Right ventricle myocardium inferior (tissue), 1 donor: ENCODE results near the gene CFAP97D1. TPM values are rescaled to one million over a fixed set of nuclear protein-coding genes. Genes with fewer than 3 reads are reported as not detected.

Experiments
- ATAC-seq: fragments of 200-7000 bp; cut with Tn5 transposase; one replicate; pipeline ENCODE4 v1.9.1; 2020; ENCODE audit warnings: mild to moderate bottlenecking, moderate library complexity
- DNase-seq: peaks from one replicate; pipeline ENCODE4 v3.0.0; 2021; ENCODE audit errors: missing footprints
- intact Hi-C: fragments of 100-400 bp; cut with DNase I; formaldehyde crosslinking; loops from one replicate; pipeline ENCODE4 v1.11.0; 2022
- total RNA-seq: library from RNA; stranded (reverse); fragmentation: NEBNext Ultra II Directional; extraction: Animal tissue kit (Norgen Biotek cat#: 25700); gene quantifications from one replicate; pipeline ENCODE4 v1.2.1, GENCODE V29; 2021
- donor health status: DM: no; HTN: yes; CAD: no; lungs with severe emphysema.

The CFAP97D1 gene
- total RNA-seq, 1 donor from 2014 or later: not detected

DNA sequence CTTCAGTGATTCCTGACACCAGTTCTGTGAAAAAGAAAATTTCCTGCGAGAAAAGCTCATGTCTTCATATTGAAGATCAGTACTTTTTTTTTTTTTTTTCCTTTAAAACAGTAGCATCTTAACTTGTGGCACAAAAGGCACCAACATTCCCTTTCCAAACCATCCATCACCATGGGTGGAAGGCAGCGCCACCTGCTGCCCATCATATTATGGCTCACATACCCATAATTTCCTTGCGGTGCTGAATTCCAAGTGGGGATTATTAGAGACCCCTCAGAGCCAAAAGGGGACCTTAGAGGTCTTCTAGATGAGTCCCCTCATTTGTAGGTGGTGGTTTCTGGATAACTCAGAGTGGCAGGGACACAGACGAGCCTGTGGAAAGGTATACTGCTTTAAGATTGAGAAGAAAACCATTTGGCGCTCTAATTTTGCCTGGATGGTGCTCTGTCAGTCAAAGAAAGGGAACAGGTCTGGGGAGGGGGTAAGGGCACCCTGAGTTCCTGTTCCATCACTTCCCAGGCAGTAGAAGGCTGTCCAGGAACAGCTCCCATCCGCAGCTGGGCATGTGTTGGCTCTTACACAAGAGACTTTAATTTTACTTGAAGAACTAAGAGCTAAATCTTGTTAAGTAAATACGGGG lies 13.7 kb upstream of the CFAP97D1 start:
- ATAC-seq (no peak), DNase-seq (peak; percentile 87)
- intact Hi-C loops: no loop called here

DNA sequence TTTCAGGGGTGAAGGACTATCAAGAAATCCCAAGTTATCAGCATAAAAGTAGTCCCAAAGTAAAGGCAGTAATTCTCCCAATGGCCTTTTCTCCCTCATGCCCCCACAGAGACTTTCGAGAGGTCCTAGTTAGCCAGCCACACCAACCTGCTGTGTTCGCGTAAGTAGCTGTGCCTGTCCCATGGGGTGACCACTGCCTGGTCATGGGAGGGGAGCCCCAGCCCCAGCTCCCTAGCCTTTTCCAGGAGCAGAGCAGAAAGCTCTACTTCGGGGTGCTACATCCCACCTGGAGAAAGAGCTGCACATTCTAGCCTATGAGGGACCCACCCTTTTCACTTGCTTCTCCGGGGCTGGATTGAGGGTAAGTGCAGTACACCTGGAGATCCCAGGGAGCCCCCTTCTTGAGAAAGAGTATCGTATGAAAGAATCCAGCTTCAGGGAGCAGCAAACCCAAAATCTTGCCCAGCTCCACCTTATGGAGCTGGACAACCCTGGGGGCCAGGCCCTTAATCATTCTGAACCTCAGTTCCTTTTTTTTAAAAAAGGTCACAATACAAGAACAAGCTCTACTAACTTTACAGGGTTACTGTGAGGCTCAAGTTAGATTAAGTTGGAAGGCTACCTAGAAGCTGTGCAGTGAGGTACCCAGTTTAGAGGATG lies 13.1 kb upstream of the CFAP97D1 start:
- ATAC-seq (no peak), DNase-seq (no peak)
- intact Hi-C loops: no loop called here

DNA sequence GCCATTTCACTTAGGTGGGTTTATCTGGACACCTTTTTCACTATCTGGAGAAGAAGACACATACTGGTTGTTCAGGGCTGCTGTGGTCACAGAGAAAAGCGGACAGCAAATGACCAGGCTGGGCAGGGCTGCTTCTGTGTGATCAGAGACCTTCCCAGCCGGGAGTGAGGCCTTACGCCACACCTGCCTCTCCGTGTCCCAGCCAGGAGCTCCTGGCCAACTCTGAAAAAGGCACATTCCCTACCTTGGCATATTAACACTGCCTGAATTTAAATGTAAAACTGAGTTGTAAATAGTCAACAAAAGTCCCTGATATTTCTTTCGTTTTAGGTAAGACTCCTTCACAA lies 12.5 kb upstream of the CFAP97D1 start:
- intact Hi-C loops: no loop called here
- ATAC-seq (no peak), DNase-seq (no peak)

DNA sequence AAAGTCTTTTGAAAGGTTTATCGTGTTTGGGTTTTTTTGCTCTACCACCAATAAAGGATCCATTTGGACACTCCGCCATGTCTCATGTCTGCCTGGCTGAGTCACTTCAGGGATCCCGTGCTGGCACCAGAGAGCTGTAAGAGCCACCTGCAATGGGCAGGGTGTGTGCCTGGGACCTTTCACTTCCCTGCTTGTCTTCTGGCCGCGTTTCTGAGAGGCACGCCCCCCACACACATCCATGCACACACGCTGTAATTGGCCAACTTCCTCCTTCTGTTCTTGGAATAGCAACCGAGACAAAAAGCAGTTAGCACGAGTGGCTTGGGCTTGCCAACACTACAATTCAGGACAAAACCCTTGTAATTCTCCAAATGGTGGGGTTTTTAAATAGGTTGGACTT lies 11.9 kb upstream of the CFAP97D1 start:
- no peak for DNase-seq
- intact Hi-C loops: no loop called here
- peak; percentile 63 for ATAC-seq

- ATAC-seq: no peak
- intact Hi-C loops: no loop called here
These were observed 11.3 kb upstream of the CFAP97D1 start for GRCh38 chr17:43768943-43769342.

GRCh38 chr17:43769426-43769825 lies 10.8 kb upstream of the CFAP97D1 start:
- ATAC-seq: no peak
- intact Hi-C loops: no loop called here
- no peak for DNase-seq

More at GRCh38 chr17:43768943-43769342, 11.3 kb upstream of the CFAP97D1 start:
- no peak for DNase-seq

GRCh38 chr17:43769859-43770258 lies 10.4 kb upstream of the CFAP97D1 start:
- intact Hi-C loops: no loop called here
- DNase-seq (no peak), ATAC-seq (no peak)

DNA sequence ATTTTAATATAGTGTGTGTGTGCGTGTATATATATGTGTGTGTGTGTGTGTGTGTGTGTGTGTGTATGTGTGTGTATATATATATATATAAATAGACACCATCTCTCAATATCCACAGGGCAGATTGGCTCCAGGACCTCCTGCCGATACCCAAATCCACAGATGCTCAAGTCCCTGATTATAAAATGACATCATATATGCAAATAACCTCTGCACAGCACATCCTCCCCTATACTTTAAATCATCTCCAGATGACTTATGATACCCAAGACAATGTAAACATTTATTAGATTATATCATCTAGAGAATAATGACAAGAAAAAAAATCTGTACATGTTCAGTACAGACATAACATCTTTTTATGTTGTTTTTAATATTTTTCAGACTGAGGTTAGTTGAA lies 9.3 kb upstream of the CFAP97D1 start:
- ATAC-seq (no peak), DNase-seq (no peak)
- intact Hi-C loops: no loop called here

DNA sequence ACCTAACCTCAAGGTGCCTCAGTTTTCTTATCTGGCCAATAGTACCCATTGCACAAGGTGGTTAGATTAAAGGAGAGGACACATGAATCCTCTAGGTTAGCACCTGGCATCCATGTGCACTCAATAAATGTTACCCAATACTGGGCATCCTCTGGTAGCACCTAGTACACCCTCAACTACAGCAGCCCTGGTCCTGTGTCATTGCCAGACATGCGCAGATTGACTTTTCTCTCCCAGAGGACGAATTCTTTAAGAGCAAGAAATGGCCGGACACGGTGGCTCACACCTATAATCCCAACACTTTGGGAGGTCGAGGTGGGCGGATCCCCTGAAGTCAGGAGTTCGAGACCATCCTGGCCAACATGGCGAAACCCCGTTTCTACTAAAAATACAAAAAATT lies 8.8 kb upstream of the CFAP97D1 start:
- ATAC-seq (no peak), DNase-seq (no peak)
- intact Hi-C loops: no loop called here

- ATAC-seq (no peak), DNase-seq (no peak)
- intact Hi-C loops: no loop called here
These were observed 7.2 kb upstream of the CFAP97D1 start for GRCh38 chr17:43772877-43773648.

DNA sequence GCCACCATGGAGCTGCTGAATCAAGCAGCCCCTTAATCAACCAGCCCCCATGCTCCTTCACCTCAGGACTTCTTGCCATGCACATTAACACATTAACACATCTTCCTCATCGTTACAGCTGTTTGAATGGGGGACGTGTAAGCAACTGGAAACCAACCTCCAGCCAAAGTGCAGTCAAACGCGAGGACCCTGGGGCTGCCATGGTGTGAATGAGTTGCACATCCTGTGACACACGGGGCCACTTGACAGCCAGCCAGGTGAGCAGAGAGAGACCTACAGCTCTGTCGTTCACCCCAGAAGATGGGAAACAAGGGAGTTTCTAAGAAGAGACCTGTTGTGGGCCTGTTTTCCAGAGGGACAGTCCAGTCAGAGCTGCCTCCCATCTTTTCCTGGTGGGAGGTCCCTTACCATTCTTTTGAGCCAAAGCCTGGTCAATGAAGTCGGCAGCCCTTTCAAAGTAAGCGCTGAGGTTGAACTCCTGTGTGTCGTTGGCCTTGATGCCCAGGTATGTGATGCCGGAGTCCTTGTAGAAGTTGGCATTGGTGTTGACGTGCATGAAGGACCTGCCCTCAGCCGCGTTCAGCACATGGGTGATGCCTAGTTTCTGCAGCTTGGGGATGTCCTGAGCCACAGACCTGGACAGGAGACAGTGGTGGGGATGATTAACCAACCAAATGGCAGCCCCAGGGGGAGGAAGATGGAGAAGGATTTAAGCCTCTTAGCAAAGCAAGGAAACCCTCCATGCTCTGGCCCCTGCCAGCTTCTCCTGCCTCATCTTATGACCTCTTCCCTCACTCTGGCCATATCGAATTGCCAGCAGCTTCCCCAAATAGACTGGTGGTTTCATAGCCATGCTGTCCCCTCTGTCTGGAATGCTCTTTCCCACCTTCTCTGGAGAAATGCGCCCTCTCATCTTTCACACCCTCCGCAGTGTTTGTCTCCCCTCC lies 5.7 kb upstream of the CFAP97D1 start:
- intact Hi-C loops: loop anchor here (5.0 kb wide), 2 partner anchors 58 to 73 kb away; partner anchors contain the start of genes CD300LG and MPP3
- DNase-seq (no peak), ATAC-seq (no peak)

- intact Hi-C loops: loop anchor here (5.0 kb wide), 2 partner anchors 54 to 69 kb away; partner anchors contain the start of genes CD300LG and MPP3
- DNase-seq (peak; percentile 97), ATAC-seq (peak; percentile 94)
These were observed 1.7 kb upstream of the CFAP97D1 start, which contains the start of gene DUSP3 for GRCh38 chr17:43778337-43779144. TSS of gene DUSP3 (minus strand) at chr17:43778977. CDS start at chr17:43778924, 53 bp downstream.

DNA sequence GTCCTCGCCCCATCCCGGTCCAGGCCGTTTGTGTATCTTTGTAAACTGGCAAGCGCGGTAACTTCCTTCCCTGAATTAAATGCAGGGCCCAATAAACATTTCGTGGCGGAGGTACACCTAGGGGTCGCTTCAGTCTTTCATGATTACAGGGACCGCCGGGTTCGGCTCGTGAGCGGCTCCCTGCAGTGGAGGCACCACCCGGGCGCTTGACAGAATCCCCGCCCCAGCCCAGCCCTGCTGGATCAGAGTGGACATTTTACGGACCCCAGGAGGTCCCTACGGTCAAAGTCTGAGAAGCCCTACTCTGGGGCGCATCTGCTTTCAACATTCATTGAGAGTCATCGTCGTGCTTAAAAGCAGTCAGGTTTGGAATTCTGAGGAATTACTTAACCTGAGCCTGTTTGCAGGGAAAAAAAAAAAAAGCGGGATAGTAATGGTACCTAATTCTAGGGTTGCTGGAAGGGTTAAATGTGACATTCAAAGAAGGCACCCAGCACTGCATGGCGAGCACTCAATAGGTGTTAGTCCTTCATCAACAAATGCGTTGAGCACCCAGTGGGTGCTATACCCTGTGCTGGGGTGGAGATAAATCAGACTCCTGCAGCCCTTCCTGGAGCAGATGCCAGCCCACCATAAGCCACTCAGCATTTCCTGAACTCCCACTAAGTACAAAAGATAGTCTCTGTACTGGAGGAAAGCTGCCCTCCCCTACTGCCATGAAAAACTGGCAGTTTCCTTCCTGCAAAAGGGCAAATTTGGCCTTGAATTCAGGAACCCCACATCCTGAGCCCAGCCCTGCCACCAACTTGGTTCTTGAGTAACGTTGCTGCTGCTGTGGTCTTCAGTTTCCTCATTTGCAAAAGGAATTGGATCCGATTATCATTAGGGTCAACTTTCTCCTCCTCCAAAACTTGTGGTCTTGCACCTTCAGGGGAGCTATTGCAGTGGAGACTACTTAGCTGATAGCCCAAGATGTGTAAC lies 800 bp upstream of the CFAP97D1 start:
- intact Hi-C loops: loop anchor here (5.0 kb wide), 2 partner anchors 53 to 68 kb away; partner anchors contain the start of genes CD300LG and MPP3
- DNase-seq (peak; percentile 81), ATAC-seq (peak; percentile 11)

GRCh38 chr17:43782913-43783680 lies 2.9 kb downstream of the CFAP97D1 start:
- intact Hi-C loops: no loop called here
- DNase-seq: no peak
- no peak for ATAC-seq

DNA sequence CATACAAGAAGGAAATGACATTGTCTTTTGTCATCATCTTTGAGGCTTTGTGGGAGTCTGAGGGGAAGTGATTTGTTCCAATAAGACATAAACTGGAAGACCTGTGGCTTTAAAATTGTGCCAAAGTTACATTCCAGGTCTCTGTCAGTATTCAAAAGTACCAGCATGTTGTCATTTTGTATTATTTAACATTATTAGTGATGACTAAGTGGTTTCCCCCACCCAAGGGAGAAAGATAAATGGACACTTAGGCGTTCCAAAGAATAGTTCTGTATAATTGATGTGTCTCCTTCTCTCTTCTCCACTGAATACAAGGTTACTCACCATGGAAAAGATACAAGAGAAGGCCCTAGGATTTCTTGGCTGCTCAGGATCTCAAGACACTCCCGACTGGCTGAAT lies 3.8 kb downstream of the CFAP97D1 start:
- intact Hi-C loops: no loop called here
- ATAC-seq (no peak), DNase-seq (no peak)

DNA sequence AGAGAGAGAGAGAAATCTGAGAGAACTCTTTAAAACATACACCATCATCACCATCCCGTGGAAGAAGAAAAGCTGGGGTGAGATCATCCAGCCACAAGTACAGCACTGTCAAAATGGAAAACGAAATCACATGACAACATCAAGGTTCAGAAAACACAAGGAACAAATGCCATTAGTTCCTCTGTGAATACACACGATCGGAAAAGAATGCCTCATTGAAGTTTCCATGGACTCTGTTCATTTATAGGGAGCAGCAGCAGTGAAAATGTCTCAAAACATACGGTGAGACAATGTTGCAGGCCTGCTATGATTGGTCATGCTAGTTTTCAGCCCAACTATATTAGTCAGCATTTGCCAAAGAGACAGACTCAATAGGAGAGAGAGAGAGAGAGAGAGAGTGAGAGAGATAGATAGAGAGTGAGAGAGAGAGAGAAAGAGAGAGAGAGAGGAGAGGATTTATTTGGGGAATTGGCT lies 4.4 kb downstream of the CFAP97D1 start:
- intact Hi-C loops: no loop called here
- no peak for ATAC-seq

More for the DNA sequence above, 4.4 kb downstream of the CFAP97D1 start:
- DNase-seq: no peak
